ENCODE data around the gene SERHL2. TPM values are rescaled to one million over a fixed set of nuclear protein-coding genes. Genes with fewer than 3 reads are reported as not detected.
"Not testable (repeated sequence)": the region's sequence is repeated elsewhere in the genome, so short reads cannot be mapped to it uniquely, and the experiment has no call there.

SERHL2 gene
- total RNA-seq, 1 donor from 2014 or later = 2.2 TPM

DNA sequence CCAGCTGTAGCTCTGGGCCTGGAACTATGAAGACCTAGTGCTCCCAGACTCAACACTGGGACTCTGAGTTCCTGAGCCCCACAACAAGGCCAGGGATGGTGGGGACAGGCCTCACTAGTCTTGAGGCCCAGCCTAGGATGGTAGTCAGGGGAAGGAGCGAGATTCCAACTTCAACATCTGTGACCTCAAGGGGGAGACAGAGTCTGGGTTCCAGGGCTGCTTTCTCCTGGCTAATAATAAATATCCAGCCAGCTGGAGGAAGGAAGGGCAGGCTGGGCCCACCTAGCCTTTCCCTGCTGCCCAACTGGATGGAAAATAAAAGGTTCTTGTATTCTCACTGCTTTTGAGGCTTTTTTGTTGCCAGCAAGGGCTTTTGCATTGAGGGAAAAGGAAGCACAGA, 20.3 kb downstream of the SERHL2 start:
- intact Hi-C loops (cut with micrococcal nuclease); H3K27me3 Mint-ChIP-seq; DNase-seq; H3K27ac Mint-ChIP-seq; H3K9me3 Mint-ChIP-seq; H3K4me3 Mint-ChIP-seq; H3K4me1 Mint-ChIP-seq: not testable (repeated sequence)
- peaks cover 32% of the 10 kb centered on the region for H3K36me3 Mint-ChIP-seq (ENCODE audit: low read depth)

DNA sequence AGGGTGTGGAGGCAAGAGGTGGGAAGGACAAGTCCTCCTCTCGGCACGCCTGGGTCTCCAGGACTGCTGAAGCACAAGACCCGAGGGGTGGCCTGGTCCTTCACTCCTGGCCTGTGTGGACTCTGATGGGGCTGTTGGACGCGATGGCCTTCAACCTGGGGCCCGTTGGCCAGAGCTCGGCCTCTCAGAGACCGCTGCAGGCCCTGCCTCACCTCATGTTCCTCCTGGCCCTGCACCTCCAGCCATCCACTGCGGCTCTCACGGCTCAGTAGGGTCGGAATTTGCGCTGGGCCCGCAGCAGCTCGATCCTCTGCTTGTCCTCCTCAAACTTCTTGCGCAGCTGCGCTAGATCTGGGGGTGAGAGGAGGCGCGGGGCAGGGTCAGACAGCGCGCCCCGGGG, 20.7 kb downstream of the SERHL2 start:
- H3K9me3 Mint-ChIP-seq; H3K4me3 Mint-ChIP-seq; H3K27me3 Mint-ChIP-seq; H3K4me1 Mint-ChIP-seq; H3K27ac Mint-ChIP-seq; DNase-seq; intact Hi-C loops (cut with micrococcal nuclease): not testable (repeated sequence)
- H3K36me3 Mint-ChIP-seq (ENCODE audit: low read depth) = peaks cover 31% of the 10 kb centered on the region

DNA sequence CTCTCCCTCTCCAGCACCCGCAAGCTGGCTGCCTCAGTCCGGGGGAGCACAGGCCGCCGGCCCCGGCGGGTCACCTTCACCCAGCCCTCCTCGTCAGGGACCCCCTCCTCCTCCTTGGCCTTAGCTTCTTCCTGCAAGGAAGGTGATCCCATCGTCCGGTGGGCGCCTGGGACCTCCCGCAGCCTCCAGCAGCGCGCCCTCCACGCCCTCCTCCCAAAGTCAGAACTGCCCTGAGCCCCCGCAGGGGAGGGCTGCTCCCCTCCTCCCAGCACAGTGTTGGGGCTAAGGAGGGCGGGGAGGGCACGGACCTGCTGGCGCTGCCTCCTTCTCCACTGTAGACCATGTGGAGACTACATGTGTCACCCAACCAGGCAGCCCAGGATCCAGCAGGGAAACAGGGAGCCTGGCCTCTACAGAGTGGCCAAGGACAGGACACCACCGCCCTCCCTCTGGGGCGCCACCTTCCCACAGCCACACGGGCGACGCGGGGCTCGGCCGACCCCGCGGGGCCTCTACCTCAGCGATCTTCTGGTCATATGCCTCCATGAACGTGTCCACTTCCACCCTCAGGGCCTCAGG, 22.3 kb downstream of the SERHL2 start:
- DNase-seq; H3K9me3 Mint-ChIP-seq; intact Hi-C loops (cut with micrococcal nuclease); H3K27me3 Mint-ChIP-seq; H3K4me1 Mint-ChIP-seq; H3K4me3 Mint-ChIP-seq; H3K27ac Mint-ChIP-seq: not testable (repeated sequence)
- H3K36me3 Mint-ChIP-seq (ENCODE audit: low read depth) = peaks cover 29% of the 10 kb centered on the region

DNA sequence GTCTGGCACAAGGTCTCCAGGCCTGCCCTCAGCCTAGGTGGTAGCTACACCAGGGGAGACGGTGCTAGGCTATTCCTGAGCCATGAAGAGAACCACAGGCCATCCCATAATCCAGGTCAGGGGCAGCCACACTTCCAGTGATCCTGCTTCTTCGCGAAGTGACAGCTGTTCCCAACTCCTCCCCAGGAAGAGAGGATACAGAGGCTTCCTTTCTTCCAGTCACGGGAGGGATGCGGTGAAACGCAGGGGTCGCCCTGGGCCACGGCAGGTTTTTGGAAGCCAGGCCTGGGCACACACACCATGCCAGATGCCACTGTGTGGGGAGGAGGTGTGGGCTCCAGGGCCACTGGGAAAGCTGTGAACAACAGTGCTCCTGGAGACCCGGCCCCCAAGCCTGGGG, 23.4 kb downstream of the SERHL2 start:
- intact Hi-C loops (cut with micrococcal nuclease); H3K4me1 Mint-ChIP-seq; H3K9me3 Mint-ChIP-seq; DNase-seq; H3K4me3 Mint-ChIP-seq; H3K27me3 Mint-ChIP-seq; H3K27ac Mint-ChIP-seq: not testable (repeated sequence)
- peaks cover 26% of the 10 kb centered on the region for H3K36me3 Mint-ChIP-seq (ENCODE audit: low read depth)

GRCh38 chr22:42577623-42578240, 24.0 kb downstream of the SERHL2 start:
- DNase-seq = no peak
- Mint-ChIP-seq H3K9me3 (no peaks in the 10 kb centered on the region), H3K36me3 (ENCODE audit: low read depth) (peaks cover 27% of the 10 kb centered on the region), H3K27me3 (no peaks in the 10 kb centered on the region), H3K4me1 (peaks cover 12% of the 10 kb centered on the region), H3K27ac (no peak overlapping the region), H3K4me3 (no peak overlapping the region)
- intact Hi-C loops (cut with micrococcal nuclease) = no loop called here

- H3K27ac Mint-ChIP-seq; intact Hi-C loops (cut with micrococcal nuclease); H3K9me3 Mint-ChIP-seq; H3K27me3 Mint-ChIP-seq; DNase-seq: not testable (repeated sequence)
- H3K36me3 Mint-ChIP-seq (ENCODE audit: low read depth) = peaks cover 38% of the 10 kb centered on the region
- H3K4me1 Mint-ChIP-seq = peaks cover 14% of the 10 kb centered on the region
- H3K4me3 Mint-ChIP-seq = peak overlapping the region; percentile 58
Measured at GRCh38 chr22:42580040-42580439, 26.3 kb downstream of the SERHL2 start.

DNA sequence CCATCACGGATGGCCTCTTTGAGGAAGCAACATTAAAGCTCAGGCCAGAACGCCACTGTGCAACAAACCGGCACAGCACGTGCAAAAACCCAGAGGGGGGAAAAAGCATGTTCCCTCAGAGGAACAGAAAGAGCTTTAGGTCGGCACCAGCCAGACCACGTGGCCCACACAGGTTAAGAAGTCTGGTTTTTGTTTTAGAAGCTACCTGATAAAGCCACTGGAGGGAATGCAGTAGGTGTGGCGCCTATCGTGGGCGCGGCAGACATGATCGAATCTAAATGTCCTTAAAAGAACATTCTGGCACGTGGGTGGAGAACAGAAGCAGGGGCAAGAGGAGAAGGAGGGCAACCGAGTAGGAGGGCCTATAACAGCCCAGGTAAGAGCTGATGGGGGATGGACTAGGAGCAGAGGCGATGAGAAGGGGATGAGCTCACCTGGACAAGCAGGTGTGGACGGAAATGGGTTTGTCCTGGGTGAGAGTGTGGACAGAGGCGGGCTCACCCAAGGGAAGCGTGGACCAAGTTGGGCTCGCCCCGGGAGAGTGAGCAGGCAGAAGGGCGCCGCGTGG, 27.5 kb downstream of the SERHL2 start:
- peak overlapping the region; percentile 96 for H3K27ac Mint-ChIP-seq
- H3K9me3 Mint-ChIP-seq; H3K27me3 Mint-ChIP-seq; intact Hi-C loops (cut with micrococcal nuclease); DNase-seq: not testable (repeated sequence)
- peak overlapping the region; percentile 98 for H3K4me3 Mint-ChIP-seq
- H3K4me1 Mint-ChIP-seq = peaks cover 14% of the 10 kb centered on the region
- peaks cover 45% of the 10 kb centered on the region for H3K36me3 Mint-ChIP-seq (ENCODE audit: low read depth)

GRCh38 chr22:42581762-42582716, 28.3 kb downstream of the SERHL2 start:
- Mint-ChIP-seq H3K27ac (peak overlapping the region; percentile 87), H3K4me1 (peaks cover 14% of the 10 kb centered on the region), H3K4me3 (peak overlapping the region; percentile 98), H3K27me3 (no peaks in the 10 kb centered on the region), H3K36me3 (ENCODE audit: low read depth) (peaks cover 52% of the 10 kb centered on the region), H3K9me3 (no peaks in the 10 kb centered on the region)
- intact Hi-C loops (cut with micrococcal nuclease) = loop anchor here (2.0 kb wide), 1 partner anchor 33 kb away; the partner anchor contains the start of gene POLDIP3
- peak; percentile 95 for DNase-seq

DNA sequence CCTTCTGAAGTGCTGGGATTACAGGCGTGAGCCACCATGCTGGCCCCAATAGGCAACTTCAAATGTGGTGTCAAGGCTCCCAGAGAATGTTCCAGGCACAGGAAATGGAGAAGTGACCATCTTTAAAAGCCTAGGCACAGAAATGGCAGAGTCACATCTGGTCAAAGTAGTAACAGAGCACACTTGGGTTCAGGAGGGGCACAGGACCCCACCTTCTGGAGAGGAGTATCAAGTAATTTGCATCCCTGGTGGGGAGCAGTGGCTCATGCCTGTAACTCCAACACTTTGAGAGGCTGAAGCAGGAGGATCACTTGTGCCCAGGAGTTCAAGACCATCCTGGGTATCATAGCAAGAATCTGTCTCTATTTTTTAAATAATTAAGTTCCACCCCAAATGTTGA, 29.2 kb downstream of the SERHL2 start:
- H3K27ac Mint-ChIP-seq = no peak overlapping the region
- peaks cover 56% of the 10 kb centered on the region for H3K36me3 Mint-ChIP-seq (ENCODE audit: low read depth)
- no peaks in the 10 kb centered on the region for H3K9me3 Mint-ChIP-seq
- no peak for DNase-seq
- H3K4me1 Mint-ChIP-seq = peaks cover 17% of the 10 kb centered on the region
- intact Hi-C loops (cut with micrococcal nuclease) = loop anchor here (2.0 kb wide), 1 partner anchor 32 kb away; the partner anchor contains the start of gene POLDIP3
- H3K27me3 Mint-ChIP-seq = no peaks in the 10 kb centered on the region
- H3K4me3 Mint-ChIP-seq = peak overlapping the region; percentile 98

DNA sequence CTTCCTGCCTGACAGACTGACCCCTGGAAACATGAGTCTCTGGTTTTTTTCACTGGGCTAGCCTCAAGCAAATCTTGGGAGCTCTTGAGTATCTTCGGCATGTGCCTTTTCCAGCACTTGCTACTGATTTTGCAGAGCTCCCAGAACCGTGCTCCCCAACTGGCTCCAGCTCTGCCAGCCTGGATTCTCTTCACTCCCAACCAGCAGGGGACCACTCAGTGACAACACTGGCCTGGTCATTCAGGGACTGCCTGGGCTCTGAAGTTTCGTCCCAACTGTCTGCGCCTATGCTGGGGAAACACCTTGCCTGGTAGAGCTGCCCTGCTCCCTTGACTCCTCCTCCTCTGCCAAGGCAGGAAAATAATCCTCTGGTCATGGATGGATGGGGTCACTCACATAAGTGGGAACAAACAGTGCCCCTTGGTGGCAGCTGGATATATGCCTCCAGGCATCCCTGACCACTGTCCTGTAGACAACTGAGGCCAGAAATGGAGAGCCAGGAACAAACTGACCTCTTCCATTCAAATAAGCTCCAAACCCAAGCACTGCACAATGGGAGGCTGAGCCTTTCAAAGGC, 30.7 kb downstream of the SERHL2 start:
- no peak overlapping the region for H3K4me3 Mint-ChIP-seq
- no peaks in the 10 kb centered on the region for H3K27me3 Mint-ChIP-seq
- intact Hi-C loops (cut with micrococcal nuclease) = no loop called here
- no peak overlapping the region for H3K27ac Mint-ChIP-seq
- H3K4me1 Mint-ChIP-seq = peaks cover 17% of the 10 kb centered on the region
- DNase-seq = no peak
- H3K36me3 Mint-ChIP-seq (ENCODE audit: low read depth) = peaks cover 51% of the 10 kb centered on the region
- no peaks in the 10 kb centered on the region for H3K9me3 Mint-ChIP-seq

GRCh38 chr22:42585096-42585495, 31.3 kb downstream of the SERHL2 start:
- Mint-ChIP-seq H3K4me3 (no peak overlapping the region), H3K4me1 (peaks cover 15% of the 10 kb centered on the region), H3K9me3 (no peaks in the 10 kb centered on the region), H3K27ac (peak overlapping the region; percentile 29), H3K27me3 (no peaks in the 10 kb centered on the region), H3K36me3 (ENCODE audit: low read depth) (peaks cover 53% of the 10 kb centered on the region)
- intact Hi-C loops (cut with micrococcal nuclease) = no loop called here
- DNase-seq = no peak

DNA sequence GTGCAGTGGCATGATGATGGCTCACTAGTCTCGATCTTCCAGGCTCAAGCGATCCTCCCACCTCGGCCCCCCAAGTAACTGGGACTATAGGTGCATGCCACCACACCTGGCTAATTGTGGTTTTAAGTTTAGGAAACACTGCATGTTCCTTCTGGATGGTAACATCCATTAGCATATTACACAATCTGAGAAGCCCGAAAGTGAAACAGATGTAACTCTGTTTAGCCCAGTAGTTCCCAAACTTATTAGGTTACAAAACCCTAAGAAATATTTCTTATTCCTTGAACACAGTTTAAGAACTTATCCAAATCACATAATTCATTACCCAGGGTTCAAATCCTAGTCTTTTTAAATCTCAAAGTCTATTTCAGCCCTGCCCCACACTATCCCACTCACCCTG, 32.6 kb downstream of the SERHL2 start:
- H3K27ac Mint-ChIP-seq = no peak overlapping the region
- H3K9me3 Mint-ChIP-seq = no peaks in the 10 kb centered on the region
- peaks cover 48% of the 10 kb centered on the region for H3K36me3 Mint-ChIP-seq (ENCODE audit: low read depth)
- DNase-seq = no peak
- no peaks in the 10 kb centered on the region for H3K27me3 Mint-ChIP-seq
- intact Hi-C loops (cut with micrococcal nuclease) = no loop called here
- H3K4me1 Mint-ChIP-seq = peaks cover 12% of the 10 kb centered on the region
- H3K4me3 Mint-ChIP-seq = no peak overlapping the region

DNA sequence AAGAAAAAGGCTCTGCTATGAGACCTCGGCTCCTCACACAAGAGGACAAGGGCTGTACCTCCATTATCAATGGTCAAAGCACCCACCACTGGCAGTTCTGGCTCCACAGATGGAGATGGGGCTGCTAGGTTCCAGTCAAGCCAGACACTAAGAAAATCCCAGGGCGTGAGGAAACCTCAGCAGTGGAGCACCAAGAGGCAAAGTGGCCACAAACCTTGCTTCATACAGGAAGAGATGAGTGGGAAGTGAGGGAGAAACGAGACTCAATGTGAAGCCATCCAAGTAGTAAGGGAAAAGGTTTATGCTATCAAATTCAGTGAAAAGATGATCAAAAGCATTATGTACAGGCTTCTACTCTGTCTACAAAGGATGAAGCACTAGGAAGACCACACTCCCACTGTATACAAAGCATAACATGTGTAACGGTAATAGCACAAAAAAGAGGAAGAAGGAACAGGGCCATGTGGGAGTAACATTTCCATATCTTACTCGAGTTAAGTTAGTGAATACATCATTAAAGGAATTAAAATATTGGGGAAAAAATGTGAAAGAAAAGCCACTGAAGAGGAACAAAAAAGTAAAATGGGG, 33.9 kb downstream of the SERHL2 start:
- no peaks in the 10 kb centered on the region for H3K27me3 Mint-ChIP-seq
- peaks cover 53% of the 10 kb centered on the region for H3K36me3 Mint-ChIP-seq (ENCODE audit: low read depth)
- H3K4me3 Mint-ChIP-seq = no peak overlapping the region
- intact Hi-C loops (cut with micrococcal nuclease) = no loop called here
- DNase-seq = no peak
- H3K27ac Mint-ChIP-seq = no peak overlapping the region
- peaks cover 6% of the 10 kb centered on the region for H3K4me1 Mint-ChIP-seq
- H3K9me3 Mint-ChIP-seq = no peaks in the 10 kb centered on the region

All from activated CD4-positive, alpha-beta T cell treated with anti-CD3 and anti-CD28 coated beads, Interleukin-2, amount 10 ng/mL, durations not matched to agents 24 days and 14 days (primary cell).